ENCODE results near the gene TP53TG5.

DNA sequence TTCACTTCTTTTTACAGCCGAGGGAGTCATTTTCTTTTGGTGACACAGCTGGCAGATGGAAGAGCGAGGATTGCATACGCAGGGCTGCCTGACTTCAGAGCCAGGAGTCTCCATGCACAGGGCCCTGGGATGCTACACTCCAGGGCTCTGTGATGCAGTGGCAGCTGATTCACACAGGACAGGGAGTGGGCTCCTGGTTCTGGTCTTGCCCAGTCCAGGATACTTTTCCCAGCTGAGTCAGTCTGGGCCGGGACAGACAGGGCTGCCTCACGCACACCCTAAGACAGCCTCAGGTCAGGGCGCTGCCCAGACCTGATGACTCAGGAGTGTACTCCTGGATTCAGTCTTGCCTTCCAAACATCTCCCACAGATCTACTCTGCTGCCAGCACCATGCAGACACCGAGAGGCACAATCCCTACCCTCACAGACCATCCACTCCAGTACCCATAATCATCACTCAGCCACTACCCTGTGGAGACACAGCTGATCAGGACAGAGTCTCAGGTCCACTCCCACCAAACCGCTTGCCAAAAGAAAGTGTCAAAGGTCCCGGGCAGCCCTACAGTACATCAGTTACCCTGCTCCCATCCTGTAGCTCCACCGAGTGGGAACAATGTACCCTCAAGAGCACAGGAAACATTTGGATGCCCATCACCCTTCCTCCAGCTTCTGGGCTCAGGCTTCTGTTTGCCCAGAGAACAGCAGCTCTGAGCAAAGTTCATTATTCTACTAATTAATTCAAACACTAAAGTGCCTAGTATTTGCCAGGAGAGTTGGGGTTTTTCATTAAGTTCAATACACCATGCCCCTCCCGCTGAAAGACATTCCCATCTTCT lies 41.4 kb downstream of the TP53TG5 start:
- TF ChIP-seq, protein P1, sequence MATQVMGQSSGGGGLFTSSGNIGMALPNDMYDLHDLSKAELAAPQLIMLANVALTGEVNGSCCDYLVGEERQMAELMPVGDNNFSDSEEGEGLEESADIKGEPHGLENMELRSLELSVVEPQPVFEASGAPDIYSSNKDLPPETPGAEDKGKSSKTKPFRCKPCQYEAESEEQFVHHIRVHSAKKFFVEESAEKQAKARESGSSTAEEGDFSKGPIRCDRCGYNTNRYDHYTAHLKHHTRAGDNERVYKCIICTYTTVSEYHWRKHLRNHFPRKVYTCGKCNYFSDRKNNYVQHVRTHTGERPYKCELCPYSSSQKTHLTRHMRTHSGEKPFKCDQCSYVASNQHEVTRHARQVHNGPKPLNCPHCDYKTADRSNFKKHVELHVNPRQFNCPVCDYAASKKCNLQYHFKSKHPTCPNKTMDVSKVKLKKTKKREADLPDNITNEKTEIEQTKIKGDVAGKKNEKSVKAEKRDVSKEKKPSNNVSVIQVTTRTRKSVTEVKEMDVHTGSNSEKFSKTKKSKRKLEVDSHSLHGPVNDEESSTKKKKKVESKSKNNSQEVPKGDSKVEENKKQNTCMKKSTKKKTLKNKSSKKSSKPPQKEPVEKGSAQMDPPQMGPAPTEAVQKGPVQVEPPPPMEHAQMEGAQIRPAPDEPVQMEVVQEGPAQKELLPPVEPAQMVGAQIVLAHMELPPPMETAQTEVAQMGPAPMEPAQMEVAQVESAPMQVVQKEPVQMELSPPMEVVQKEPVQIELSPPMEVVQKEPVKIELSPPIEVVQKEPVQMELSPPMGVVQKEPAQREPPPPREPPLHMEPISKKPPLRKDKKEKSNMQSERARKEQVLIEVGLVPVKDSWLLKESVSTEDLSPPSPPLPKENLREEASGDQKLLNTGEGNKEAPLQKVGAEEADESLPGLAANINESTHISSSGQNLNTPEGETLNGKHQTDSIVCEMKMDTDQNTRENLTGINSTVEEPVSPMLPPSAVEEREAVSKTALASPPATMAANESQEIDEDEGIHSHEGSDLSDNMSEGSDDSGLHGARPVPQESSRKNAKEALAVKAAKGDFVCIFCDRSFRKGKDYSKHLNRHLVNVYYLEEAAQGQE (IDR thresholded peaks at IDR 0.05; ENCODE audit: insufficient read depth in 1 of 2, low read depth in 2 of 2, low read length in 1 of 2) = no peak
- TF ChIP-seq POLR2AphosphoS5 (IDR thresholded peaks at IDR 0.05; ENCODE audit: low read depth, low read length) (no peak), SIN3A (IDR thresholded peaks at IDR 0.05; ENCODE audit: borderline replicate concordance, insufficient read depth, low read depth, low read length) (no peak), TCF7L2 (IDR thresholded peaks at IDR 0.05; ENCODE audit: low read depth, low read length) (no peak; the same call in 1 of the 2 replicates)
- TF ChIP-seq, protein P2, sequence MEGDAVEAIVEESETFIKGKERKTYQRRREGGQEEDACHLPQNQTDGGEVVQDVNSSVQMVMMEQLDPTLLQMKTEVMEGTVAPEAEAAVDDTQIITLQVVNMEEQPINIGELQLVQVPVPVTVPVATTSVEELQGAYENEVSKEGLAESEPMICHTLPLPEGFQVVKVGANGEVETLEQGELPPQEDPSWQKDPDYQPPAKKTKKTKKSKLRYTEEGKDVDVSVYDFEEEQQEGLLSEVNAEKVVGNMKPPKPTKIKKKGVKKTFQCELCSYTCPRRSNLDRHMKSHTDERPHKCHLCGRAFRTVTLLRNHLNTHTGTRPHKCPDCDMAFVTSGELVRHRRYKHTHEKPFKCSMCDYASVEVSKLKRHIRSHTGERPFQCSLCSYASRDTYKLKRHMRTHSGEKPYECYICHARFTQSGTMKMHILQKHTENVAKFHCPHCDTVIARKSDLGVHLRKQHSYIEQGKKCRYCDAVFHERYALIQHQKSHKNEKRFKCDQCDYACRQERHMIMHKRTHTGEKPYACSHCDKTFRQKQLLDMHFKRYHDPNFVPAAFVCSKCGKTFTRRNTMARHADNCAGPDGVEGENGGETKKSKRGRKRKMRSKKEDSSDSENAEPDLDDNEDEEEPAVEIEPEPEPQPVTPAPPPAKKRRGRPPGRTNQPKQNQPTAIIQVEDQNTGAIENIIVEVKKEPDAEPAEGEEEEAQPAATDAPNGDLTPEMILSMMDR (IDR thresholded peaks at IDR 0.05) = no peak

Data from Panc1 (cell line).